ENCODE results near the gene CDK14. TPM values are rescaled to one million over a fixed set of nuclear protein-coding genes. Genes with fewer than 3 reads are reported as not detected.

Gene CDK14
- total RNA-seq, 1 experiment from 2014 or later = 39.1 TPM

DNA sequence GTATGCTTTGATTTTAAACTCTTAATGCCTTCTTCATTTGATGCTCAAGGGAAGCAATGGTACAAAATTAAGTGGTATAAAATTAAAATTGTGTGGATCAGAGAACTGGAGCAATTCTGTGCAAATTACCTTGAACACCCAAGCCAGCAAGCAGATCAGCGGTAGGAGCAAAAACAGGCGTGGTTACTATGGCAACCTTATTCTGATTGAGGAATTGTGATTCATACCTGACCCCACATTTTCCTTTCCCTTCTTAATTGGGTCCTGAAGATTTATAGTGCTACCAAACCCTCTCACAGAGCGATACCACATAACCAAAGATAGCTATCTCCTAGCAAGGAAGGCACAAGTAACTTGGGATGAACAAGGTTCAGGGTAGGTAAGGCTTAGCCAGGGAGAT is 595.6 kb downstream of the CDK14 start:
- no peaks in the 10 kb centered on the region for H3K27me3 ChIP-seq (ENCODE audit: insufficient read depth, low read depth)
- H3K9me2 ChIP-seq (ENCODE audit: insufficient read depth) = no peaks in the 10 kb centered on the region
- CTCF ChIA-PET = no interaction called here
- no peak overlapping the region for H3K4me3 ChIP-seq
- no peaks in the 10 kb centered on the region for H3F3A ChIP-seq (ENCODE audit: insufficient read depth, low read depth)
- no peaks in the 10 kb centered on the region for H4K20me1 ChIP-seq (ENCODE audit: insufficient read depth)
- no peaks in the 10 kb centered on the region for H3K79me2 ChIP-seq (ENCODE audit: low read depth)
- H3K27ac ChIP-seq = no peak overlapping the region
- no peak for TF ChIP-seq EZH2 (IDR thresholded peaks at IDR 0.05; ENCODE audit: low read depth)
- TF ChIP-seq, protein P1, sequence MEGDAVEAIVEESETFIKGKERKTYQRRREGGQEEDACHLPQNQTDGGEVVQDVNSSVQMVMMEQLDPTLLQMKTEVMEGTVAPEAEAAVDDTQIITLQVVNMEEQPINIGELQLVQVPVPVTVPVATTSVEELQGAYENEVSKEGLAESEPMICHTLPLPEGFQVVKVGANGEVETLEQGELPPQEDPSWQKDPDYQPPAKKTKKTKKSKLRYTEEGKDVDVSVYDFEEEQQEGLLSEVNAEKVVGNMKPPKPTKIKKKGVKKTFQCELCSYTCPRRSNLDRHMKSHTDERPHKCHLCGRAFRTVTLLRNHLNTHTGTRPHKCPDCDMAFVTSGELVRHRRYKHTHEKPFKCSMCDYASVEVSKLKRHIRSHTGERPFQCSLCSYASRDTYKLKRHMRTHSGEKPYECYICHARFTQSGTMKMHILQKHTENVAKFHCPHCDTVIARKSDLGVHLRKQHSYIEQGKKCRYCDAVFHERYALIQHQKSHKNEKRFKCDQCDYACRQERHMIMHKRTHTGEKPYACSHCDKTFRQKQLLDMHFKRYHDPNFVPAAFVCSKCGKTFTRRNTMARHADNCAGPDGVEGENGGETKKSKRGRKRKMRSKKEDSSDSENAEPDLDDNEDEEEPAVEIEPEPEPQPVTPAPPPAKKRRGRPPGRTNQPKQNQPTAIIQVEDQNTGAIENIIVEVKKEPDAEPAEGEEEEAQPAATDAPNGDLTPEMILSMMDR (conservative IDR thresholded peaks at IDR 0.05) = no peak
- DNase-seq = no peak
- H3K4me1 ChIP-seq (replicated peaks; ENCODE audit: insufficient read depth) = no peaks in the 10 kb centered on the region
- no peaks in the 10 kb centered on the region for H3K36me3 ChIP-seq (ENCODE audit: low read depth)
- no peak overlapping the region for H3K4me2 ChIP-seq
- BruUV-seq (replicated peaks) = no TSS peak
- POLR2A ChIA-PET (ENCODE audit: unreplicated experiment) = no interaction called here
- no peak overlapping the region for H2AFZ ChIP-seq
- intact Hi-C loops (cut with micrococcal nuclease; ENCODE audit: unreplicated experiment) = no loop called here
- no peaks in the 10 kb centered on the region for H3K9me3 ChIP-seq (ENCODE audit: insufficient read depth, low read depth)

DNA sequence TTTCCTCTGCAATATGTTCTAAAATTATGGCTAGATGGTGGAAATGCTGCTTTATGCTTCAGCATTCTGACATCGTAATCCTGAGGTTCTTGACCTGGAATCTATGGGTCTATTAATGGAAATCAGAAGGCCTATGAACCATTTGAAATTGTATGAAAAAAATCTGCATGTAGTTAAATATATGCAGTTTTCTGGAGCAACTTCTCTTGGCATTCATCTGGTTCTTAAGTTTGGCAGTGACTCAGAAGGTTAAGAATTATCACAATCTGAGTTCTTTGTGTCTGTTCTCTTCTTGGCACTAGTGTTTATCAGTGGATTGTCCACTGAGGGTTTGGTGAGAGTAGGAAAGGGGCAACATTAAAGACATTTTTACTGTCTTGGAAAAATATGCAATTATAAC is 597.0 kb downstream of the CDK14 start:
- DNase-seq = no peak
- H3K79me2 ChIP-seq (ENCODE audit: low read depth) = no peaks in the 10 kb centered on the region
- no peaks in the 10 kb centered on the region for H3K4me1 ChIP-seq (replicated peaks; ENCODE audit: insufficient read depth)
- H3K36me3 ChIP-seq (ENCODE audit: low read depth) = no peaks in the 10 kb centered on the region
- no peaks in the 10 kb centered on the region for H3K9me2 ChIP-seq (ENCODE audit: insufficient read depth)
- no peaks in the 10 kb centered on the region for H3K27me3 ChIP-seq (ENCODE audit: insufficient read depth, low read depth)
- H3K4me3 ChIP-seq = no peak overlapping the region
- H3K27ac ChIP-seq = no peak overlapping the region
- no peaks in the 10 kb centered on the region for H3F3A ChIP-seq (ENCODE audit: insufficient read depth, low read depth)
- POLR2A ChIA-PET (ENCODE audit: unreplicated experiment) = no interaction called here
- no TSS peak for BruUV-seq (replicated peaks)
- CTCF ChIA-PET = no interaction called here
- intact Hi-C loops (cut with micrococcal nuclease; ENCODE audit: unreplicated experiment) = no loop called here
- H3K4me2 ChIP-seq = no peak overlapping the region
- H2AFZ ChIP-seq = no peak overlapping the region
- no peaks in the 10 kb centered on the region for H4K20me1 ChIP-seq (ENCODE audit: insufficient read depth)
- no peaks in the 10 kb centered on the region for H3K9me3 ChIP-seq (ENCODE audit: insufficient read depth, low read depth)
- TF ChIP-seq, protein P1 (conservative IDR thresholded peaks at IDR 0.05) = no peak
- no peak for TF ChIP-seq EZH2 (IDR thresholded peaks at IDR 0.05; ENCODE audit: low read depth)

DNA sequence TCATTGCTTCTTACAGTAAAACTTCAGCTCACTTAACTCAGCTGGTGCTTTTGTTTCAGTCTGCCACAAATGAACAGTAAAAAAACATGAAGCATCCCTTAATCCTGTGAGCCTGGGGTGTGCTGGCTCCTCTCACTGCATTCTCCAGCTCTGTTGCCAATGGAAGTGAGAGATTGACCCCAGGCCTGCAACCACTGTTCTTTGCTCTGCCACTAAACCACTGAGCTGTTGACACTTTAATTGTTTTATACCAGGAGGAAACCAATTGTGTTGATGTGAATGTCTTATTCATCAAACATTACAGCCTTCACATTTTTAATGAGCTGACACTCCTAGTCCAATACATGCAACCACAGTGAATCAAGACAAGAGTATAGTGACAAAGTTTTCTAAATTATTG is 598.7 kb downstream of the CDK14 start:
- DNase-seq = no peak
- Histone ChIP-seq H3K27ac (no peak overlapping the region), H3K4me1 (replicated peaks; ENCODE audit: insufficient read depth) (no peaks in the 10 kb centered on the region), H3K4me2 (no peak overlapping the region), H3F3A (ENCODE audit: insufficient read depth, low read depth) (no peaks in the 10 kb centered on the region), H3K9me2 (ENCODE audit: insufficient read depth) (no peaks in the 10 kb centered on the region), H3K79me2 (ENCODE audit: low read depth) (no peaks in the 10 kb centered on the region), H4K20me1 (ENCODE audit: insufficient read depth) (no peaks in the 10 kb centered on the region), H3K4me3 (no peak overlapping the region), H3K27me3 (ENCODE audit: insufficient read depth, low read depth) (no peaks in the 10 kb centered on the region), H3K36me3 (ENCODE audit: low read depth) (no peaks in the 10 kb centered on the region), H3K9me3 (ENCODE audit: insufficient read depth, low read depth) (no peaks in the 10 kb centered on the region), H2AFZ (no peak overlapping the region)
- intact Hi-C loops (cut with micrococcal nuclease; ENCODE audit: unreplicated experiment) = no loop called here
- BruUV-seq (replicated peaks) = no TSS peak
- POLR2A ChIA-PET (ENCODE audit: unreplicated experiment) = no interaction called here
- CTCF ChIA-PET = no interaction called here
- TF ChIP-seq, protein P1 (conservative IDR thresholded peaks at IDR 0.05) = no peak
- TF ChIP-seq EZH2 (IDR thresholded peaks at IDR 0.05; ENCODE audit: low read depth) = no peak
